ENCODE data around the gene CAMK2B.
"Not testable (repeated sequence)": the region's sequence is repeated elsewhere in the genome, so short reads cannot be mapped to it uniquely, and the experiment has no call there.

CAMK2B gene

GRCh38 chr7:44189993-44190872 is 135.2 kb downstream of the CAMK2B start:
- no peak for DNase-seq (ENCODE audit: low read depth in 3 of 3)

- no peak for DNase-seq (ENCODE audit: low read depth in 3 of 3)
These were observed 136.0 kb downstream of the CAMK2B start, which contains the start of gene GCK for GRCh38 chr7:44189286-44189992. TSS of gene GCK (minus strand) at chr7:44189439. CDS start at chr7:44188953, 486 bp downstream.

GRCh38 chr7:44188480-44189225 is 136.7 kb downstream of the CAMK2B start:
- no peak for DNase-seq (ENCODE audit: low read depth in 3 of 3)

GRCh38 chr7:44187636-44188416 is 137.6 kb downstream of the CAMK2B start:
- DNase-seq (ENCODE audit: low read depth in 3 of 3) = no peak

- no peak for DNase-seq (ENCODE audit: low read depth in 3 of 3)
These were observed 138.7 kb downstream of the CAMK2B start for GRCh38 chr7:44186736-44187135.

GRCh38 chr7:44185729-44186128 is 139.7 kb downstream of the CAMK2B start:
- DNase-seq (ENCODE audit: low read depth in 3 of 3) = no peak

GRCh38 chr7:44184873-44185446 is 140.4 kb downstream of the CAMK2B start:
- no peak for DNase-seq (ENCODE audit: low read depth in 3 of 3)

GRCh38 chr7:44184206-44184872 is 141.1 kb downstream of the CAMK2B start:
- no peak for DNase-seq (ENCODE audit: low read depth in 3 of 3)

GRCh38 chr7:44183386-44183785 is 142.0 kb downstream of the CAMK2B start:
- no peak for DNase-seq (ENCODE audit: low read depth in 3 of 3)

GRCh38 chr7:44182827-44183226 is 142.6 kb downstream of the CAMK2B start:
- DNase-seq (ENCODE audit: low read depth in 3 of 3) = no peak

GRCh38 chr7:44180631-44181030 is 144.8 kb downstream of the CAMK2B start:
- no peak for DNase-seq (ENCODE audit: low read depth in 3 of 3)

- DNase-seq (ENCODE audit: low read depth in 3 of 3) = no peak
These were observed 147.7 kb downstream of the CAMK2B start for GRCh38 chr7:44177570-44178131.

- no peak for DNase-seq (ENCODE audit: low read depth in 3 of 3)
These were observed 148.9 kb downstream of the CAMK2B start for GRCh38 chr7:44176486-44176885.

- no peak for DNase-seq (ENCODE audit: low read depth in 3 of 3)
These were observed 149.7 kb downstream of the CAMK2B start for GRCh38 chr7:44175730-44176129.

- DNase-seq (ENCODE audit: low read depth in 3 of 3) = not testable (repeated sequence)
These were observed 150.8 kb downstream of the CAMK2B start for GRCh38 chr7:44174694-44174948.

- no peak for DNase-seq (ENCODE audit: low read depth in 3 of 3)
These were observed 151.3 kb downstream of the CAMK2B start for GRCh38 chr7:44173911-44174693.

- no peak for DNase-seq (ENCODE audit: low read depth in 3 of 3)
These were observed 152.5 kb downstream of the CAMK2B start for GRCh38 chr7:44172803-44173424.

GRCh38 chr7:44172352-44172751 is 153.0 kb downstream of the CAMK2B start:
- DNase-seq (ENCODE audit: low read depth in 3 of 3) = no peak

- DNase-seq (ENCODE audit: low read depth in 3 of 3) = not testable (repeated sequence)
These were observed 153.5 kb downstream of the CAMK2B start for GRCh38 chr7:44171901-44172300.
